SU-DHL-6 (cell line): Measurements from ENCODE around the gene OPHN1.

Source experiments
- H2AFZ ChIP-seq: fragments of 200-600 bp; sonication (generic); 2 replicates; pipeline ENCODE4 v1.6.1; 2014; ENCODE audit warnings: low read depth, mild to moderate bottlenecking, moderate library complexity, mixed read lengths, antibody characterized with exemption, low read length; ENCODE audit not compliant: severe bottlenecking
- H3F3A ChIP-seq: fragments of 200-600 bp; shearing (Covaris generic); 2 replicates; pipeline ENCODE4 v1.6.0; 2016; ENCODE audit warnings: antibody characterized with exemption, mild to moderate bottlenecking; ENCODE audit not compliant: insufficient read depth
- H3K27ac ChIP-seq: fragments of 200-600 bp; sonication (generic); 2 replicates; pipeline ENCODE4 v1.5.1; 2016; ENCODE audit warnings: low read depth, mild to moderate bottlenecking, low read length, moderate library complexity, mixed read lengths
- H3K27me3 ChIP-seq: fragments of 200-600 bp; sonication (generic), shearing (Covaris generic); 2 replicates; pipeline ENCODE4 v1.6.0; 2014; ENCODE audit warnings: mild to moderate bottlenecking, low read length
- H3K36me3 ChIP-seq: fragments of 200-600 bp; sonication (generic); 2 replicates; pipeline ENCODE4 v1.6.1; 2014; ENCODE audit warnings: mild to moderate bottlenecking, low read length, mixed read lengths
- H3K4me2 ChIP-seq: fragments of 300-600, 200-600 bp; shearing (Covaris generic), sonication (generic); 2 replicates; pipeline ENCODE4 v1.6.0; 2014; ENCODE audit warnings: low read length, low read depth, mild to moderate bottlenecking; ENCODE audit not compliant: poor library complexity, severe bottlenecking
- H3K4me3 ChIP-seq: fragments of 200-600 bp; sonication (generic); 2 replicates; pipeline ENCODE4 v1.5.1; 2014; ENCODE audit warnings: antibody characterized with exemption, low read length, mild to moderate bottlenecking, mixed read lengths; ENCODE audit not compliant: insufficient read depth, poor library complexity, severe bottlenecking
- H3K79me2 ChIP-seq: fragments of 200-600 bp; sonication (generic); 2 replicates; pipeline ENCODE4 v1.6.1; 2014; ENCODE audit warnings: mild to moderate bottlenecking, low read length, moderate library complexity; ENCODE audit not compliant: insufficient read depth
- H3K9ac ChIP-seq: fragments of 200-600 bp; sonication (generic); 2 replicates; pipeline ENCODE4 v1.7.0; 2014; ENCODE audit warnings: mild to moderate bottlenecking, low read length
- H3K9me2 ChIP-seq: fragments of 200-600 bp; sonication (generic); replicated peaks from 2 replicates; pipeline ENCODE4 v1.6.1; 2014; ENCODE audit warnings: low read length; ENCODE audit not compliant: insufficient read depth
- H3K9me3 ChIP-seq: fragments of 200-600 bp; sonication (generic); 2 replicates; pipeline ENCODE4 v1.6.1; 2014; ENCODE audit warnings: low read length, mixed read lengths; ENCODE audit not compliant: insufficient read depth
- H4K20me1 ChIP-seq: fragments of 200-600 bp; sonication (generic); 2 replicates; pipeline ENCODE4 v1.6.1; 2014; ENCODE audit warnings: low read depth, mild to moderate bottlenecking, antibody characterized with exemption, low read length, moderate library complexity, mixed read lengths
- EZH2phosphoT487 ChIP-seq: fragments of 200-600 bp; sonication (generic), shearing (Covaris generic); conservative IDR thresholded peaks from 2 replicates; pipeline ENCODE4 v1.6.1; 2018; ENCODE audit warnings: mild to moderate bottlenecking, antibody characterized with exemption, low read length, moderate library complexity, mixed read lengths
- TF ChIP-seq, protein P1 (sequence below): fragments of 200-600 bp; sonication (generic); IDR thresholded peaks from one replicate; pipeline ENCODE4 v1.5.1; 2017; ENCODE audit warnings: antibody characterized with exemption, mild to moderate bottlenecking, low read length, moderate library complexity; ENCODE audit not compliant: insufficient read depth, poor library complexity, severe bottlenecking

The OPHN1 gene

DNA sequence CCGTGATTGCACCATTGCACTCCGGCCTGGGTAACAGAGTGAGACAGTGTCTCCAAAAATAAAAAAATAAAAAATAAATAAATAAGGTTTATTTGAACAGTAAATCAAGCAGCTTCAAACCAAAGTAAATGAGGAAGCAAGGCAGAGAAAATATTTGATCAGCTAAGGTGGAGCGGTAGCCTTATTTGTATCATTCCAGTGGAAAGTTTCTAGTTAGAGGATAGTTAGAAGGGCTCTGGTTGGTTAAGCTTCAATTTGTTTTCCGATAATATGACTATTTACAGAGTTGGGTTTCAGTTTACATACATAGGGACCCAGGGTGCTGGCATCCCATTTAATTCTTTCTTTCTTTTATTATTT is 21.8 kb upstream of the OPHN1 start:
- H2AFZ ChIP-seq, result no peak overlapping the region
- H3K27me3 ChIP-seq, result no peaks in the 10 kb centered on the region
- H3K9ac ChIP-seq, result no peak overlapping the region
- no peak for TF ChIP-seq EZH2phosphoT487
- TF ChIP-seq, protein P1, sequence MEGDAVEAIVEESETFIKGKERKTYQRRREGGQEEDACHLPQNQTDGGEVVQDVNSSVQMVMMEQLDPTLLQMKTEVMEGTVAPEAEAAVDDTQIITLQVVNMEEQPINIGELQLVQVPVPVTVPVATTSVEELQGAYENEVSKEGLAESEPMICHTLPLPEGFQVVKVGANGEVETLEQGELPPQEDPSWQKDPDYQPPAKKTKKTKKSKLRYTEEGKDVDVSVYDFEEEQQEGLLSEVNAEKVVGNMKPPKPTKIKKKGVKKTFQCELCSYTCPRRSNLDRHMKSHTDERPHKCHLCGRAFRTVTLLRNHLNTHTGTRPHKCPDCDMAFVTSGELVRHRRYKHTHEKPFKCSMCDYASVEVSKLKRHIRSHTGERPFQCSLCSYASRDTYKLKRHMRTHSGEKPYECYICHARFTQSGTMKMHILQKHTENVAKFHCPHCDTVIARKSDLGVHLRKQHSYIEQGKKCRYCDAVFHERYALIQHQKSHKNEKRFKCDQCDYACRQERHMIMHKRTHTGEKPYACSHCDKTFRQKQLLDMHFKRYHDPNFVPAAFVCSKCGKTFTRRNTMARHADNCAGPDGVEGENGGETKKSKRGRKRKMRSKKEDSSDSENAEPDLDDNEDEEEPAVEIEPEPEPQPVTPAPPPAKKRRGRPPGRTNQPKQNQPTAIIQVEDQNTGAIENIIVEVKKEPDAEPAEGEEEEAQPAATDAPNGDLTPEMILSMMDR, result no peak
- no peaks in the 10 kb centered on the region for H3K9me2 ChIP-seq
- no peaks in the 10 kb centered on the region for H3K79me2 ChIP-seq
- H4K20me1 ChIP-seq, result no peaks in the 10 kb centered on the region
- H3K27ac ChIP-seq, result no peak overlapping the region
- no peaks in the 10 kb centered on the region for H3K9me3 ChIP-seq
- no peaks in the 10 kb centered on the region for H3F3A ChIP-seq
- H3K4me2 ChIP-seq, result no peak overlapping the region
- H3K4me3 ChIP-seq, result no peak overlapping the region
- no peaks in the 10 kb centered on the region for H3K36me3 ChIP-seq

DNA sequence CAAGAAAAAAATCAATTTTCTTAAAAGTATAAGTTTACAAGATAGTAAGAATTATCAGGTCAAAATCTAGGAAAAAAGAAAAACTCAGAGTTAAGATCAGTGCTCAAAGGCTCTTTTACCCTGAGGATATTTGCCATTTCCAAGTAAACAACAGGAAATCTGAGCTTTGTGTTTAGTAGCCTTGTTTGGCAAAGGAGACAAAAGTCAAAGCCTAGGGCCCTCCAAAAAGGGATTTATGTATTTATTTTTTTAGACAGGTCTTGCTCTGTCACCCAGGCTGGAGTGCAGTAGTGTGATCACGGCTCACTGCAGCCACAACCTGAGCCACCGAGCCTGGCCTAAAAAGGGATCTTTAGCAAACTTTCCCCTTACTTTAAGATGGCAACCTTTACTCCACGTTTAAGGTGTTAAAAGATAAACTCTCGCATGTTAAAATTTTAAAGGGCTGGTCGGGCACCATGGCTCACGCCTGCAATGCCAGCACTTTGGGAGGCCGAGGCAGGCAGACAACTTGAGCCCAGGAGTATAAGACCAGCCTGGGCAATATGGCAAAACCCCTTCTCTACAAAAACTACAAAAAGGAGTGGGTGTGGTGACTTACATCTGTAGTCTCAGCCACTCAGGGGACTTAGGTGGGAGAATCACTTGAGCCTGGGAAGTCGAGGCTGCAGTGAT is 21.3 kb upstream of the OPHN1 start:
- no peaks in the 10 kb centered on the region for H3K36me3 ChIP-seq
- no peaks in the 10 kb centered on the region for H3K79me2 ChIP-seq
- H4K20me1 ChIP-seq, result no peaks in the 10 kb centered on the region
- H3K27me3 ChIP-seq, result no peaks in the 10 kb centered on the region
- no peak overlapping the region for H2AFZ ChIP-seq
- TF ChIP-seq, protein P1, result no peak
- no peak for TF ChIP-seq EZH2phosphoT487
- H3K9ac ChIP-seq, result no peak overlapping the region
- no peak overlapping the region for H3K4me2 ChIP-seq
- H3K9me2 ChIP-seq, result no peaks in the 10 kb centered on the region
- H3K27ac ChIP-seq, result no peak overlapping the region
- no peaks in the 10 kb centered on the region for H3F3A ChIP-seq
- H3K9me3 ChIP-seq, result no peaks in the 10 kb centered on the region
- no peak overlapping the region for H3K4me3 ChIP-seq

DNA sequence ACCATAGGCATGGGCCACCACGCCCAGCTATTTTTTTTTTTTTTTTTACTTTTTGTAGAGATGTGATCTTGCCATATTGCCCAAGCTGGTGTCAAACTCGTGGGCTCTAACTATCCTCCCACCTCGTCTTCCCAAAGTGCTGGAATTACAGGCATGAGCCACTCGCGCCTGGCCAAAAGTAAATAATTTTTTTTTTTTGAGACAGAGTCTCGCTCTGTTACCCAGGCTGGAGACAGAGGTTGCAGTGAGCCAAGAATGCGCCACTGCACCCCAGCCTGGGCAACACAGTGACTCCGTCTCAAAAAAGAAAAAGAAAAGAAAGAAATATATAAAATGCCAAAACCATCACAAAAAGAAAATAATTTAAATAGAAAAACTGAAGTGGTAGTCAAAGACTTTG is 18.4 kb upstream of the OPHN1 start:
- H3K9me2 ChIP-seq, result no peaks in the 10 kb centered on the region
- no peak overlapping the region for H3K4me2 ChIP-seq
- no peaks in the 10 kb centered on the region for H3F3A ChIP-seq
- H3K9ac ChIP-seq, result no peak overlapping the region
- H3K4me3 ChIP-seq, result no peak overlapping the region
- no peaks in the 10 kb centered on the region for H3K9me3 ChIP-seq
- TF ChIP-seq, protein P1, result no peak
- TF ChIP-seq EZH2phosphoT487, result no peak
- no peaks in the 10 kb centered on the region for H3K79me2 ChIP-seq
- no peaks in the 10 kb centered on the region for H3K27me3 ChIP-seq
- no peaks in the 10 kb centered on the region for H4K20me1 ChIP-seq
- H3K27ac ChIP-seq, result no peak overlapping the region
- H3K36me3 ChIP-seq, result no peaks in the 10 kb centered on the region
- no peak overlapping the region for H2AFZ ChIP-seq
